ENCODE measurements around the gene BARD1.

BARD1 gene

GRCh38 chr2:214808981-214809750 is at the start of gene BARD1:
BARD1 (minus strand) TSS chr2:214809683; CDS start chr2:214809569, 114 bp downstream.
- H3K79me2 ChIP-seq (ENCODE audit: insufficient read depth, low read length) = peaks cover 44% of the 10 kb centered on the region
- TF ChIP-seq CTCF (IDR thresholded peaks at IDR 0.05; ENCODE audit: low read length) (no peak), EZH2 (IDR thresholded peaks at IDR 0.05; ENCODE audit: borderline replicate concordance, low read length) (no peak)
- peak within 1 kb of the TSS; percentile 85 for H3K4me3 ChIP-seq (ENCODE audit: low read depth, low read length, poor library complexity, severe bottlenecking)
- peak within 1 kb of the TSS; percentile 95 for H3K27ac ChIP-seq (ENCODE audit: low read depth, low read length, poor library complexity, severe bottlenecking)
- no peaks in the 10 kb centered on the region for H3F3A ChIP-seq (ENCODE audit: insufficient read depth, low read length)
- H4K20me1 ChIP-seq (ENCODE audit: insufficient read depth, low read length) = no peaks in the 10 kb centered on the region
- peak within 1 kb of the TSS; percentile 19; the same call in 1 of the 2 replicates for H2AFZ ChIP-seq (ENCODE audit: low read length)
- peaks cover 35% of the 10 kb centered on the region for H3K4me1 ChIP-seq (ENCODE audit: insufficient read depth, low read length, severe bottlenecking)
- peak within 1 kb of the TSS; percentile 94 for H3K9ac ChIP-seq (ENCODE audit: low read length)
- peaks cover 23% of the 10 kb centered on the region for H3K36me3 ChIP-seq (ENCODE audit: insufficient read depth, low read length)
- no peaks in the 10 kb centered on the region for H3K9me3 ChIP-seq (ENCODE audit: low read length)
- no peaks in the 10 kb centered on the region for H3K9me2 ChIP-seq (ENCODE audit: low read depth, low read length)
- peak within 1 kb of the TSS; percentile 87 for H3K4me2 ChIP-seq (ENCODE audit: low read length)
- no peaks in the 10 kb centered on the region for H3K27me3 ChIP-seq (ENCODE audit: insufficient read depth, low read length)

- H3K4me3 ChIP-seq (ENCODE audit: low read depth, low read length, poor library complexity, severe bottlenecking) = no peak overlapping the region
- no peak overlapping the region for H3K27ac ChIP-seq (ENCODE audit: low read depth, low read length, poor library complexity, severe bottlenecking)
- H3K9me3 ChIP-seq (ENCODE audit: low read length) = no peaks in the 10 kb centered on the region
- no peaks in the 10 kb centered on the region for H4K20me1 ChIP-seq (ENCODE audit: insufficient read depth, low read length)
- H3K79me2 ChIP-seq (ENCODE audit: insufficient read depth, low read length) = no peaks in the 10 kb centered on the region
- H3K27me3 ChIP-seq (ENCODE audit: insufficient read depth, low read length) = no peaks in the 10 kb centered on the region
- no peak overlapping the region for H3K4me2 ChIP-seq (ENCODE audit: low read length)
- no peak overlapping the region for H2AFZ ChIP-seq (ENCODE audit: low read length)
- no peak overlapping the region for H3K9ac ChIP-seq (ENCODE audit: low read length)
- no peaks in the 10 kb centered on the region for H3F3A ChIP-seq (ENCODE audit: insufficient read depth, low read length)
- no peaks in the 10 kb centered on the region for H3K9me2 ChIP-seq (ENCODE audit: low read depth, low read length)
- H3K36me3 ChIP-seq (ENCODE audit: insufficient read depth, low read length) = no peaks in the 10 kb centered on the region
- no peak for TF ChIP-seq CTCF (IDR thresholded peaks at IDR 0.05; ENCODE audit: low read length)
- no peak for TF ChIP-seq EZH2 (IDR thresholded peaks at IDR 0.05; ENCODE audit: borderline replicate concordance, low read length)
- H3K4me1 ChIP-seq (ENCODE audit: insufficient read depth, low read length, severe bottlenecking) = no peaks in the 10 kb centered on the region
These were observed 46.7 kb upstream of the BARD1 start for GRCh38 chr2:214856137-214856536.

GRCh38 chr2:214853906-214854305 is 44.4 kb upstream of the BARD1 start:
- no peaks in the 10 kb centered on the region for H3K27me3 ChIP-seq (ENCODE audit: insufficient read depth, low read length)
- no peak overlapping the region for H3K9ac ChIP-seq (ENCODE audit: low read length)
- H4K20me1 ChIP-seq (ENCODE audit: insufficient read depth, low read length) = no peaks in the 10 kb centered on the region
- H3K79me2 ChIP-seq (ENCODE audit: insufficient read depth, low read length) = no peaks in the 10 kb centered on the region
- H3K9me3 ChIP-seq (ENCODE audit: low read length) = no peaks in the 10 kb centered on the region
- H3K27ac ChIP-seq (ENCODE audit: low read depth, low read length, poor library complexity, severe bottlenecking) = no peak overlapping the region
- H2AFZ ChIP-seq (ENCODE audit: low read length) = no peak overlapping the region
- no peaks in the 10 kb centered on the region for H3F3A ChIP-seq (ENCODE audit: insufficient read depth, low read length)
- H3K9me2 ChIP-seq (ENCODE audit: low read depth, low read length) = no peaks in the 10 kb centered on the region
- no peaks in the 10 kb centered on the region for H3K36me3 ChIP-seq (ENCODE audit: insufficient read depth, low read length)
- no peak for TF ChIP-seq EZH2 (IDR thresholded peaks at IDR 0.05; ENCODE audit: borderline replicate concordance, low read length)
- TF ChIP-seq CTCF (IDR thresholded peaks at IDR 0.05; ENCODE audit: low read length) = no peak
- H3K4me3 ChIP-seq (ENCODE audit: low read depth, low read length, poor library complexity, severe bottlenecking) = no peak overlapping the region
- H3K4me2 ChIP-seq (ENCODE audit: low read length) = no peak overlapping the region
- no peaks in the 10 kb centered on the region for H3K4me1 ChIP-seq (ENCODE audit: insufficient read depth, low read length, severe bottlenecking)

Data from OCI-LY1 (cell line).